NCI-H524 (cell line): ENCODE results near the gene TSPAN10.
"Not testable (repeated sequence)": the region's sequence is repeated elsewhere in the genome, so short reads cannot be mapped to it uniquely, and the experiment has no call there.

ENCODE experiments used
- DNase-seq, 2 experiments: peaks; one replicate each; lab custom pipeline; 2025; lab: John Stamatoyannopoulos, UW

TSPAN10 gene

DNA sequence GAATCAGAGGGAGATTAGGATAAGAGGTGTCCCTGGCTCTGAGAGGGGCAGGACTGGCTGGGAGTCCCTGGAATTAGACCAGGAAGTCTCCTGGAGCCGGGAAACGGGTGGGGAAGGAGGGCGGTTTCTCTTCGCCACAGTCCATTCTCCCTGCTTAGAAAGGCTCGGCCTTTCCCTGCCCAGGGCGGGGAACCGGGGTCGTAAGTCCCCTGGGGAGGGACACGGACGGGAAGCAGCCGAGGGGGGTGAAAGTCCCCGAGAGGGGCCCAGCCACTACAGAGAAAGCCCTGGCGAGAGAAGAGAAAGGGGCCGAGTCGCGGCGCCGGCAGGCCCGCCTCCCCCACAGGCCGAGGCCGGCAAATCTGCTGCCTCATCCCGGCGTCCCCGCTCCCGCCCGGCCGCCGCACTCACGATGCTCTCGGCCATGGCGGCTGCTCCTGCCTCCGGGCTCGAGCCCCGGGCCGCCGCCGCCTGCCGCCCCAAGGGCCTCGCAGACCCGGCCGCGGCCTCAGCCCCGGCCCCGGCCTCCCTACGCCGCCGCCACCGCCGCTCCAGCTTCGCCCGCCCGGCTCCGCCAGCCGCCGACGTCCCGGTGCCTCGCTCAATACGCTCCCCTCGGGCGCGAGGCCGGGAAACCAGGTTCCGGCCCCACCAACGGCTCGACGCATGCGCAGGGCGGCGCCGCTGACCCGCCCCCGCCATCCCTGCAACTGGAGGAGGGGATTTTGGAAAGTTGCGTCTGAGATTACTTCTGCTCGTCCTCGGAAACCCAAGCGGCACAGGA, at the start of gene TSPAN10, which contains the start of gene NPLOC4:
TSS of gene TSPAN10 (plus strand) at position 692 of the 784 bp plus-strand sequence. CDS start 5,217 bp downstream, outside the sequence.
TSS of gene NPLOC4 (minus strand) at position 608 of the 784 bp plus-strand sequence. CDS start at position 426, 182 bp downstream.
- DNase-seq: peak; percentile 90 to 92

DNA sequence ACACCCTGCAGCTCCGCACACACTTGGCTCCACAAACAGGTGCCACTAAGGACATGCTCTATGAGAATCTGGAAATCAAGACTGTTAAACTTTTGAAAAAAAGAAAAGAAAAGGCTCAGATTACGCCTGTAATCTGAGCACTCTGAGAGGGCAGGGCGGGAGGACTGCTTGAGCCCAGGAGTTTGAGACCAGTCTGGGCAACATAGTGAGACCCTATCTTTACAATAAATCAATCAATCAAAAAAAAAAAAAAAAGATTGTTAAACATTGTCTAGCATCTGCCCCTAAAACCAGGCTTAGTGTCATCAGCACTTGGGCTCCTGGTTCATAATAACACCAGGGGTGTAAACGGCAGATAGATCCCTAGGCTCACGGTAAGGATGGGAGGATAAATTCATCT, 47.4 kb upstream of the TSPAN10 start:
- DNase-seq: no peak

DNA sequence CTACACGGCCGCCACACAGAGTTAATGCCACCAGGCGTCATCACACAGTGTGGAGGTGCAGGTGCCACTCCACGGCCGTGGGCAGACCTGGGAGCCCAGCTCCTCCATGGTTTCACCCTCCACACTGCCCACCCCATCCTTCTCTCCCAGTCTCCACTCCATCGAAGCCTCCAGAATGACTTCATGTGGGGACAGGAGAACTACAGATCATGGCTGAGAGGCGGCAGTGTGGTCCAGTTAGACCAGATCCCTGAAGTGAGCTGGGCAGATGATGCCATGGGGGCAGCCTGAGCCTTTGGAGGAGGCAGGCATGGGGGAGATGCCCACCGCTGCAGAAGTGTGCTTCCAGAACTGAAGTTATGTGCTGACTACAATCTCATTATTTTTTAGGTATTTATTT, 46.9 kb upstream of the TSPAN10 start:
- no peak for DNase-seq

- no peak for DNase-seq
Measured at GRCh38 chr17:81591971-81592370, 45.0 kb upstream of the TSPAN10 start.

DNA sequence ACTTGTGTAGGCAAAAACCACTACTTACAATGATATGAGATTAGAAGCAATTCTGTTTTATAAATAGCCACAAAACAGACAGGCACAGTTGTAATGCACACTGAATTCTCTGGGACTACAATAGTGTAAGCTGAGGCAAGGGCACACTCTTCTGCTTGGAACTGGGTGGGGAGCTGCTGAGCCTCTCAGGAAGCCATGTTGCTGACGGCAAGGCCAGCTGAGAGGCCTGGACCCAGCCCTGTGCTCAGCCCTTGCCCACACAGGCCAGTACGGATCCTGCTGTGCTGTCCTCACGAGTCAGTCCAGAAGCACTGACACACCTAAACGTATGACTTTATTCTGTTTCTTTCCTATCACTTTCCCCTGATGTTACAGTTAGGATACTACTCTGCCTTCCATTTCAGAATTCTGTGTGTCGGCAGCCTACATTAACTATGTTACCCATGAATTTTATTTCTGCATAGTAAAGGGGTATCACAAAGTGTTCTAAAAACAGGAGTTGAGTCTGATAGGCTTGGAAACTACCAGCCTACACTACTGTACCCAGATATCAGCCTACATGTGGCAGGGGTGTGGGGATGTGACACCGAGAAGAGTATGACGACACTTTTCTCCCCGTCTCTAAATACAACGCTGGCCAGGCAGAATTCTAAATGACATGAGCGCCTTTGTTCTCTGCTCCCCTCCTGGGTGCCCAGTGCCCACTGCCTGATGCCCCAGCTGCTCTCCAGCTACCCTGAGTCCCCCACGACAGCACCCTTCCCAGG, 43.7 kb upstream of the TSPAN10 start:
- no peak for DNase-seq

DNA sequence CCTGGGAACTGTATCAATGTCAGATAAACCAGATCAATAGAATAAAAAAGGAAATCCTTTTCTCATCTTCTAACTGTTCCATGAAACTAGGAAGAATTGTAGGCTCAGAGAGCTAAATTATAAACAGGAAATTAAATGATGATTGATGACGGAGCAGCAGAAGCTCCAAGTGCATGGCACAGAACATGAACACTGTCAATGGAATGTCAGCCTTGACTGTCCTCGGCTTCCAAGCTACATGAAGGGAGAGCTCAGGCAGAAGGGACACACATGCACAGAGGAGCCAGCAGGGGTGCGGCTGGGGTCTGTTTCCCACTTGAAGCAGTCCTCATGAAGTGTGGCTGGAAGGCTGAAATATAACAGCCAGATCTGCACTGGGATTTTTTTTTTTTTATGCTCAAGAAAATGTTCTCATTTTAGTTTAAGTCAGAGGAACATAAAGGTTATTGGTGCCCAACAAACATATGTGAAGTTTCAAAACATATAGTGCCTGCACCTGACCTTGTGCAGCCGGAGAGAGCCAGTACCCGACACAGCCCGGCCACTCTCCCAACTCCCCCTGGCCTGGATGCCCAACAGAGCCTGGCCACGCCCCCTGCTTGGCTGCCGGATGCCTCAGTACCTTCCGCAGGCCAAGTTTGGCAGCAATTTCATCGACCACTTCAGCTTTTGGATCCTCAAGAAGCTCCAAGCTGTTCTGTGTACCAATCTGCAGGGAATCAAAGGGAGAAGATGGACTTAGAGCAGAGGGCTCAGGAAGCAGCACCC, 37.1 kb upstream of the TSPAN10 start:
- no peak for DNase-seq

DNA sequence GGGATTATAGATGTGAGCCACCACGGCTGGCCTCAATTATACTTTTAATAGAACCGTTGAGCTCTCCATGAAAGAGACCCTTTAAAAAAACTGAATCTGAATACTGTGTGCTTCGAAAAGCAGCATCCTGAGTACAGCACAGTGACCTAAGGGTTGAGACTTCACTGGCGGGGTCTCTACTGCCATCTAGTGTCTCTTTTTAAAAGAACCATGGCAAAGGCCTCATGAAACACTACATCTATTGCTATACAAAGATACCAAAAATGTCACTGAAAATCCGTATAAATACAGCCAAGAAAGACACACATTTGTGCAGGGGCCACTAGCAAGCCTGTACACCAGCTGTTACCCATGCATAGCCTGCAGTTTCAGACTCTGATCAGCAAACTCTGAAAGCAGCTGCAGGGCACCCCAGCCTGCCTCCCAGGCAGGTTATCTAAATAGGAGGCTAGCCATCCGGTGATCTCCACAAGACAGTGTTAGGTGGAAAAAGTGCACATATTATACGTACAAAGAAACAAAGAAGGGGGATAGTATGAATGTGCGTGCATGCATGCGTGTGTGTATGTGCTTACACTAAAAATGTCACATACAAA, 35.4 kb upstream of the TSPAN10 start:
- peak; percentile 60 to 86 for DNase-seq

DNA sequence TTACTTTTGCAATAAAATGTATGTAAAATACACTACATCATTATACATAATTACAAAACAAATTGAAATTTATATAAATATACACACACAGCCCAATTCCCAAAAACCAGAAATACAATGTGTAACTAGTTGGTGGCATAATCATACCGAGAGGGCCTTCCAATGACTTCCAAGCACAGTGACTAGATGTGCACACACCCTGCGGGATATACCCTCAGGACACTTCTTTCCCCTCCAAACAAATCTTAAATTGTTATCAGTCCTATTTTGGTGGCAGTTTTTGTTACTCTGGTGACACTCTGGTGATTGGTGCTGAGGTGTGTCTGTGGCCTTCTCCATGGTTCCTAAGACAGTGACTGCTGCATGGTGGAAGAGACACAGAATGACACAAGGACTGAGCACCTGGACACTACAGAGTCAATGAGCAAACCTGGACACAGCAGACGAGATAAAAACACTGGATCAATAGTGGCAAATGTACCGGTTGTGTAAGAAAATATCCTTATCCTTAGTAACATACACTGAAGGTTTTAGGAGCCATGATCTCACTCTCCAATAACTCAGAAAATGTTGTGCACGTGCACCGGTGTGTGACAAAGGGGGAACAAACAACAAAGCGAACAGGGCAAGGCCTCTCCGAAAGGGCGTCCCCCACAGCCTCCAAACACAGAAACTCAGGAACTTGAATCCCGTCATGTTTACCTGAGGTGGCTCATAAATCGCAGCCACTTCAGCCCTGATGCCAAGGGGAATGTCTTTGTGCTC, 33.0 kb upstream of the TSPAN10 start:
- no peak for DNase-seq

GRCh38 chr17:81607431-81607830, 29.6 kb upstream of the TSPAN10 start:
- no peak for DNase-seq

DNA sequence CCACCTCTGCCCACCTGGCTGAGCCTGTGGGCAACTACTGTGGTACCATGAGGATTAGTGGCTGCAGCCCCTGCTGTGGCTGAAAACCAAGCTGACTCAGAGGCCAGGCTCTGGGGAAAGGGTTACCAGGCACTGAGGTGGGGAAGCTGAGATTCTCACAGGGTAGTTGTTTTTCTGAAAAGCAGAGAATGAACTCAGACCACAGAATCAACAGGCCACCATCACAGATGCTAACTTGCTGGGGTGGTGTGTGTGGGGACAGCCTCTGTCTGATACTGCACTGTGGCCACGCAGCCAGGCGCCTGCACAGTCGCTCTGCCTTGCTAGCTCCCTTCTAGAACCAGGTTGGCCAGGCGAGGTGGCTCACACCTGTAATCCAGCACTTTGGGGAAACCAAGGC, 28.9 kb upstream of the TSPAN10 start:
- no peak for DNase-seq

DNA sequence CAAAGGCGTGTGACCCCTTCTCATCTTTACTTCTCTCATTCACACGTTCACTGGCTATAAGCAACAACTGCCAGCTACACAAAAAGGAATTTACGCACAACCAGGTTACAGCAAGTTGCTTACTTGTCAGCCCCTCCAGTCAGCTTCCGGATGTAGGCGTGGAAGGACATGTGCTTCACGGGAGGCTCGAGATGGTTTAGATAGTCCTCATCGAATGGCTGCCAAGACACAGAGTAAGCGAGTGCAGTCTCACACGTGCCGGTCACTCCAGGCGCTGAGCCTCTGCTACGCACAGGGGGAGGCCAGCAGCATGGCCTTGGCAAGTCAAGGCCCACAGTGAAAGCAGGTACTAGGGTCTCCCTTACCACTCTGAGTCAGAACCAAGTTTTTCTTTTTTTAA, 28.4 kb upstream of the TSPAN10 start:
- no peak for DNase-seq

GRCh38 chr17:81609541-81610311, 27.3 kb upstream of the TSPAN10 start:
- peak in 1 of 2 experiments; percentile 30 for DNase-seq

DNA sequence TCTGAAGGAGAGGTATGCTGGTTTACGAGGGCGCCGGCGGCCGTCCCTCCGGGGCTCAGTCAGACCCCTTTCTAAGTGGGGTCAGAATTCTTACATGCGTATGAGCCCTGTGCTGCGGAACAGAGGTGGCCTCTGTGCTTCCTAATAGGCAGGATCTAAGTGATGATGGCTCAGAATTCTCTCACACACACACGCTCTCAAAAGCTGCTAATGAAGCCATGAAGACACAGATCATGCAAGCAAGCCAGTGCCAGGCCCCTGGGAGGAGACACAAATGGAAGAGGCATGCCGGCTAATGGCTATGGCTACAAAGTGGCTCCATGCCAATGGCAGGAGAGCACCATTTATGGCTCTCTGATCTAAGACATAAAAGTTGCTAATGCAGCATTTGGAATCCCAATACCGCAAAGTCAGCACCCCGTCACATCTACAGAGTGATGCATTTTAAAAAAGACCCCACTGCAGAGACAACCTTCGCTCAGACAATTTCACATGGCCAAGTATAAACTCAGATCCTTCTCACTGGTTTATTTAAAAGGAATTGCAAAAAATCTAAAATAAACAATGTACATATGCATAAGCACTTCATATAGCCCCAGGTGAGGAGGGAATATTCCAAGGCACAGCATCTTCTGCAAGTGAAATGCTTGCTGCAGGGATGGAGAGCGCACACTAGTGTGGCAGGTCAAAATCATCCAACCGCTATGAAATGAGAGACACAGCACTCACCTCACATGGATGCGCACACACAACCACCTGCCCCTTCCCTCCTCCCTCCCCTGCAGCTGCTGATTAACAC, 24.6 kb upstream of the TSPAN10 start:
- DNase-seq: peak in 1 of 2 experiments; percentile 36

DNA sequence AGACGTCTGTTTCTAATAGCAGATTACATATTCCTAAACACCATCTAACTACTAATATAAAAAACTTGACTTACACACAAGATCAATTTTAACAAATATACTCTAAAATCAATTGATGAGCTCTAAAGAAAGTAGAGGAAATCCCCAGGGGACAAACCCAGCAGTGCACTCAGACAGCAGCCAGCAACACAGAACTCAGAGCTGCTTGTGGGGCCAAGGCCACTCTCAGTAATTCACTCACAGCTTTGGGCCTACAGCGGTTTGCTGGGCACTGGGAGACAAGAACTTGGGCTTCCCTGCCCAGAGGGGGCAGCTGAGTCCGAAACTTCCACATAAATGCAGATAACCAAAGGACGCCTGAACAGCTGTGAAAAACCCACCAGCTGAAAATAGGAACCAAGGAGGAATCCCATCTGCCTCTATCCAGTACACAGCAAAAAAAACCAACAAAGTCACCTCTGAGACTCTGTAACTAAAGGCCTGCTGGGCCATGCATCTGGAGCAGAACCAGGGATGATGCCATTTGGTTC, 21.5 kb upstream of the TSPAN10 start:
- no peak for DNase-seq

DNA sequence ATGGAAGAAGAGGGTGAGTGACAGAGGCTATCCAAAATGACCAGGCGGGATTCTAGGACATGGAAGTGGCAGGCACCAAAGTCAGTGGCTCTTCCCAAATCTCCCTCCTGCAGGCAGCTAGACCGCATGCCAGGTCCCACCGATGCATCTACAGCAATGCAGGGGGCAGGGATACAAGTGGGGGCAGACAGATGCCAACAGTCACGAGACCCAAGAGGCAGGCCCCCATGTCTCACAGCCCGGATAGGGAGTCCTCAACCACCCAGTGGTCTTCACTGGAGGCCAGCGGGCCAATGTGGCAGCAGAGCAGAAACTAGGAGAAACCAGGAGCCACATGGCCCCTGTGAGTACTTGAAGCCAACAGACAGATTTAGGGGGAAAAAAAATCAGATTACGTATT, 20.1 kb upstream of the TSPAN10 start:
- no peak for DNase-seq

DNA sequence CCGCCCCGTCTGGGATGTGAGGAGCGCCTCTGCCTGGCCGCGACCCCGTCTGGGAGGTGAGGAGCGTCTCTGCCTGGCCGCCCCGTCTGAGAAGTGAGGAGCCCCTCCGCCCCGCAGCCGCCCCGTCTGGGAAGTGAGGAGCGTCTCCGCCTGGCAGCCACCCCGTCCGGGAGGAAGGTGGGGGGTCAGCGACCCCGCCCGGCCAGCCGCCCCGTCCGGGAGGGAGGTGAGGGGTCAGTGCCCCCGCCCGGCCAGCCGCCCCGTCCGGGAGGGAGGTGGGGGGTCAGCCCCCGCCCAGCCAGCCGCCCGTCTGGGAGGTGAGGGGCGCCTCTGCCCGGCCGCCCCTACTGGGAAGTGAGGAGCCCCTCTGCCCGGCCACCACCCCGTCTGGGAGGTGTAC, 18.7 kb upstream of the TSPAN10 start:
- DNase-seq: not testable (repeated sequence)

DNA sequence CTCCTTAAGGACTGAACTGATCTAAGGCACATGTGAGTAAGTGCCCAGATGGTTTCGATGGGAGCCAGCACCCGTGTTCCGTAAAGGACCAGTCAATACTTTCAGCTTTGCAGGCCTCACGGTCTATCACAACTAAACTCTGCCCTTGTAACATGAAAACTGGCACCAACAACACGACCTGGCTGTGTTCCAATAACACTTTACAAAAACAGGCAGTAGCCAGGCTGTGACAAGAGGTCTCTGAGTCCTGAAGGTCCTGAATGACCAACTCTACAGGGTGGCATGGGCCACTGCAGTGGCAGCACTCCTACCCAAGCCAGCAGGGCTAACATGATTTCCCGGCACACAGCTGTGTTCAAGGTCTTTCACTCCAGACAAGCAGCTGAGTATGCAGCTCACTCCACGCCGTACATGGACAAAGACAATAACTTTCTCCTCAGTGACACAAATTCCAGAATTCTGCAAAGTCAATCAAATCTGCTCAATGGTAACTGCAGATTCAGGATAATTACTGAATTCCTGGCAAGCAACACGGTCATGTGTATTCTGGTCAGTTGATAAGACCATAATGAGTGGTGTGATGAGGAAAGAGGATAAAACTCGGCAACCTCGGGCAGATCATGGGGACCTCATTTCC, 15.4 kb upstream of the TSPAN10 start:
- no peak for DNase-seq

GRCh38 chr17:81630274-81630673, 6.7 kb upstream of the TSPAN10 start:
- no peak for DNase-seq

DNA sequence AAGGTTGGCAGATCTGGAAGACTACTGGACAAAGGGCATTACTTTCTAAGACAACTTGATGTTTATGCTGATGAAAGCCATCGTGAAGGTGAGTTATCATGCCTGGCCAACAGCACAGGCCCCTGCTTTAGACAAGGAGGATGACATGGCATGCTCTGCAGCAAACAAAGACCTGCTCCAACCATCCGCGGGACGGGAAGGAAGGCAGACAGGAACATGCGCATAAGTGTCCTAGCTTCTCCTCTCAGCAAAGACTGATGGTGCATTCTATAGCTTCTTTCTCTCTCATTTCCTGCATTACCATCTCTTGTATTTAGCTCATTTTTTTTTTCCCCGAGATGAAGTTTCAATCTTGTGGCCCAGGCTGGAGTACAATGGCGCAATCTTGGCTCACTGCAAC, 5.5 kb upstream of the TSPAN10 start:
- no peak for DNase-seq
